HepG2 (cell line): ENCODE measurements around the gene NUDT15. TPM values are rescaled to one million over a fixed set of nuclear protein-coding genes. Genes with fewer than 3 reads are reported as not detected.

Source experiments
- HES4 ChIP-seq: sonication (generic); formaldehyde crosslinking; IDR thresholded peaks from 2 replicates; pipeline ENCODE4 v1.9.0; 2021; ENCODE audit warnings: mild to moderate bottlenecking, missing genetic modification reagents, borderline replicate concordance
- IRF9 ChIP-seq: sonication (generic); formaldehyde crosslinking; IDR thresholded peaks from 2 replicates; pipeline ENCODE4 v1.8.0; 2022; ENCODE audit warnings: missing genetic modification reagents, mild to moderate bottlenecking, borderline replicate concordance
- KLF13 ChIP-seq: sonication (generic); formaldehyde crosslinking; IDR thresholded peaks from 2 replicates; pipeline ENCODE4 v1.4.0; 2020; ENCODE audit warnings: mild to moderate bottlenecking, missing genetic modification reagents
- MAFG ChIP-seq: sonication (generic); formaldehyde crosslinking; IDR thresholded peaks from 2 replicates; pipeline ENCODE4 v1.5.1; 2020; ENCODE audit warnings: mild to moderate bottlenecking, missing genetic modification reagents
- MAX ChIP-seq: IDR thresholded peaks from 2 replicates; pipeline ENCODE4 v1.6.1; 2012; ENCODE audit warnings: inconsistent platforms
- NFYC ChIP-seq: IDR thresholded peaks from 2 replicates; pipeline ENCODE4 v1.6.1; 2016; ENCODE audit warnings: missing genetic modification reagents, missing compliant biosample characterization
- PRMT3 ChIP-seq: sonication (generic); formaldehyde crosslinking; IDR thresholded peaks from 2 replicates; pipeline ENCODE4 v1.8.1; 2022; ENCODE audit warnings: low read depth, mild to moderate bottlenecking, moderate library complexity, missing genetic modification reagents, borderline replicate concordance
- THAP7 ChIP-seq: sonication (generic); formaldehyde crosslinking; IDR thresholded peaks from 2 replicates; pipeline ENCODE4 v1.8.1; 2023; ENCODE audit warnings: mild to moderate bottlenecking, missing genetic modification reagents
- ZNF121 ChIP-seq: sonication (generic); formaldehyde crosslinking; IDR thresholded peaks from 2 replicates; pipeline ENCODE4 v1.5.0; 2020; ENCODE audit warnings: mild to moderate bottlenecking, missing genetic modification reagents
- ZNF318 ChIP-seq: sonication (generic); formaldehyde crosslinking; IDR thresholded peaks from 2 replicates; pipeline ENCODE4 v1.4.0; 2020; ENCODE audit warnings: mild to moderate bottlenecking, missing genetic modification reagents
- ZNF607 ChIP-seq: sonication (generic); formaldehyde crosslinking; IDR thresholded peaks from 2 replicates; pipeline ENCODE4 v1.5.1; 2020; ENCODE audit warnings: missing genetic modification reagents, mild to moderate bottlenecking, borderline replicate concordance
- ZNF609 ChIP-seq: sonication (generic); formaldehyde crosslinking; IDR thresholded peaks from 2 replicates; pipeline ENCODE4 v1.4.0; 2020; ENCODE audit warnings: mild to moderate bottlenecking, missing genetic modification reagents, borderline replicate concordance
- polyA plus RNA-seq, 8 experiments: library from polyadenylated mRNA; depleted of rRNA in 3 of 8; stranded (reverse) in 7 of 8; unstranded in 1 of 8; fragments of >200 nt; fragmentation: Illumina TruSeq in 4 of 8; extraction: Trizol in 4 of 8; gene quantifications; 2 replicates each; pipeline versions ENCODE4 v1.2.1 to v1.2.3, GENCODE V29; 2011 to 2016; ENCODE audit warnings: low read depth in 4 of 8, missing spikeins in 1 of 8, mixed read lengths in 1 of 8; ENCODE audit not compliant: insufficient read depth in 1 of 8
- total RNA-seq, 5 experiments: library from RNA; depleted of rRNA; stranded (reverse); fragments of >200 nt; fragmentation: Illumina TruSeq; extraction: Trizol; gene quantifications; 2 replicates each; pipeline ENCODE4 v1.2.3, GENCODE V29; 2016; ENCODE audit warnings: low read depth in 1 of 5

Gene NUDT15
- total and polyA plus RNA-seq, 2 of the 13 experiments (the other 11 are each of a cell fraction or from before 2014, with no cell fraction given): 21.3 to 47.3 TPM

GRCh38 chr13:48037346-48038173 lies at the start of gene NUDT15 (continued):
- TF ChIP-seq IRF9: peak; percentile 96
- no peak for TF ChIP-seq MAFG (CRISPR knock-in tag)
- peak; percentile 93 for TF ChIP-seq ZNF607 (CRISPR knock-in tag)
- peak; percentile 83 for TF ChIP-seq ZNF318 (CRISPR knock-in tag)
- peak; percentile 95 for TF ChIP-seq MAX
- peak; percentile 88; the same call in 1 of the 2 replicates for TF ChIP-seq THAP7
- 0 out of 2 replicates have a peak, but pooled peaks have one; percentile 39 for TF ChIP-seq ZNF121
- TF ChIP-seq KLF13 (CRISPR knock-in tag): no peak
- peak; percentile 87 for TF ChIP-seq ZNF609 (CRISPR knock-in tag)
- peak; percentile 96; the same call in 1 of the 2 replicates for TF ChIP-seq PRMT3 (CRISPR knock-in tag)
- TF ChIP-seq NFYC: peak; percentile 89
- TF ChIP-seq HES4 (CRISPR knock-in tag): peak; percentile 79
